Central memory CD8-positive, alpha-beta T cell (primary cell): ENCODE results near the gene SLFN12L.
A peak's percentile ranks its signal among the peaks of the same experiment; 100 is the strongest.

ENCODE experiments used
- ATAC-seq: fragments of 150-1000 bp; cut with Tn5 transposase; replicated peaks from 2 replicates; pipeline ENCODE4 v1.10.0; 2022; ENCODE audit warnings: mild to moderate bottlenecking, moderate FRiP score, moderate number of reproducible peaks; ENCODE audit not compliant: poor library complexity, severe bottlenecking; ENCODE audit errors: extremely low read depth
- DNase-seq, 2 donors: peaks; one replicate each; pipeline ENCODE4 v3.0.0; 2021; ENCODE audit warnings: low spot score in 2 of 2
- H3K27ac Mint-ChIP-seq: one replicate; pipeline ENCODE4 v1.8.0; 2022; ENCODE audit warnings: low read depth, mild to moderate bottlenecking, moderate library complexity, mixed read lengths
- H3K27me3 Mint-ChIP-seq: one replicate; pipeline ENCODE4 v1.8.0; 2022; ENCODE audit warnings: mixed read lengths
- H3K36me3 Mint-ChIP-seq: one replicate; pipeline ENCODE4 v1.8.0; 2022; ENCODE audit warnings: mild to moderate bottlenecking, moderate library complexity, mixed read lengths; ENCODE audit not compliant: insufficient read depth
- H3K4me1 Mint-ChIP-seq: one replicate; pipeline ENCODE4 v1.8.0; 2022; ENCODE audit warnings: mixed read lengths
- H3K4me3 Mint-ChIP-seq: one replicate; pipeline ENCODE4 v1.8.0; 2022; ENCODE audit warnings: mild to moderate bottlenecking, moderate library complexity, mixed read lengths
- H3K9me3 Mint-ChIP-seq: one replicate; pipeline ENCODE4 v1.8.0; 2022; ENCODE audit warnings: mixed read lengths

Gene SLFN12L

GRCh38 chr17:35559495-35560210, 22.2 kb upstream of the SLFN12L start:
- ATAC-seq (no peak), DNase-seq (no peak)
- H3K4me3 Mint-ChIP-seq, result no peak overlapping the region
- H3K27ac Mint-ChIP-seq, result no peak overlapping the region
- no peaks in the 10 kb centered on the region for H3K4me1 Mint-ChIP-seq
- H3K36me3 Mint-ChIP-seq, result no peaks in the 10 kb centered on the region
- no peaks in the 10 kb centered on the region for H3K9me3 Mint-ChIP-seq
- no peaks in the 10 kb centered on the region for H3K27me3 Mint-ChIP-seq

GRCh38 chr17:35557353-35557752, 19.9 kb upstream of the SLFN12L start:
- H3K9me3 Mint-ChIP-seq, result no peaks in the 10 kb centered on the region
- no peaks in the 10 kb centered on the region for H3K4me1 Mint-ChIP-seq
- no peak for ATAC-seq
- H3K4me3 Mint-ChIP-seq, result no peak overlapping the region
- no peaks in the 10 kb centered on the region for H3K27me3 Mint-ChIP-seq
- peaks cover 2% of the 10 kb centered on the region for H3K36me3 Mint-ChIP-seq
- no peak for DNase-seq
- H3K27ac Mint-ChIP-seq, result no peak overlapping the region

GRCh38 chr17:35555691-35556090, 18.2 kb upstream of the SLFN12L start:
- no peak overlapping the region for H3K27ac Mint-ChIP-seq
- no peaks in the 10 kb centered on the region for H3K4me1 Mint-ChIP-seq
- peaks cover 2% of the 10 kb centered on the region for H3K36me3 Mint-ChIP-seq
- no peak overlapping the region for H3K4me3 Mint-ChIP-seq
- H3K9me3 Mint-ChIP-seq, result no peaks in the 10 kb centered on the region
- ATAC-seq (no peak), DNase-seq (no peak)
- H3K27me3 Mint-ChIP-seq, result no peaks in the 10 kb centered on the region

GRCh38 chr17:35554668-35555067, 17.2 kb upstream of the SLFN12L start:
- DNase-seq (no peak), ATAC-seq (no peak)
- Mint-ChIP-seq H3K4me1 (no peaks in the 10 kb centered on the region), H3K27me3 (no peaks in the 10 kb centered on the region), H3K9me3 (no peaks in the 10 kb centered on the region), H3K27ac (no peak overlapping the region), H3K36me3 (peaks cover 2% of the 10 kb centered on the region), H3K4me3 (no peak overlapping the region)

- H3K9me3 Mint-ChIP-seq, result no peaks in the 10 kb centered on the region
- no peaks in the 10 kb centered on the region for H3K4me1 Mint-ChIP-seq
- H3K36me3 Mint-ChIP-seq, result peaks cover 2% of the 10 kb centered on the region
- H3K27me3 Mint-ChIP-seq, result no peaks in the 10 kb centered on the region
- DNase-seq (no peak), ATAC-seq (no peak)
- H3K27ac Mint-ChIP-seq, result no peak overlapping the region
- no peak overlapping the region for H3K4me3 Mint-ChIP-seq
Measured at GRCh38 chr17:35553310-35553709, 15.8 kb upstream of the SLFN12L start.

- DNase-seq (no peak), ATAC-seq (no peak)
- Mint-ChIP-seq H3K4me1 (no peaks in the 10 kb centered on the region), H3K4me3 (no peak overlapping the region), H3K27me3 (no peaks in the 10 kb centered on the region), H3K36me3 (peaks cover 2% of the 10 kb centered on the region), H3K9me3 (no peaks in the 10 kb centered on the region), H3K27ac (peak overlapping the region; percentile 15)
Measured at GRCh38 chr17:35548978-35549377, 11.5 kb upstream of the SLFN12L start.

GRCh38 chr17:35548208-35548810, 10.8 kb upstream of the SLFN12L start:
- Mint-ChIP-seq H3K27ac (no peak overlapping the region), H3K36me3 (peaks cover 2% of the 10 kb centered on the region)

GRCh38 chr17:35546487-35546886, 9.0 kb upstream of the SLFN12L start:
- Mint-ChIP-seq H3K9me3 (no peaks in the 10 kb centered on the region), H3K36me3 (no peaks in the 10 kb centered on the region), H3K27ac (no peak overlapping the region), H3K27me3 (no peaks in the 10 kb centered on the region), H3K4me1 (no peaks in the 10 kb centered on the region), H3K4me3 (no peak overlapping the region)
- ATAC-seq (no peak), DNase-seq (no peak)

More at GRCh38 chr17:35548208-35548810, 10.8 kb upstream of the SLFN12L start:
- Mint-ChIP-seq H3K27me3 (no peaks in the 10 kb centered on the region), H3K9me3 (no peaks in the 10 kb centered on the region), H3K4me3 (no peak overlapping the region), H3K4me1 (no peaks in the 10 kb centered on the region)
- ATAC-seq (no peak), DNase-seq (no peak)

GRCh38 chr17:35545150-35545549, 7.7 kb upstream of the SLFN12L start:
- Mint-ChIP-seq H3K4me3 (no peak overlapping the region), H3K27ac (no peak overlapping the region), H3K27me3 (no peaks in the 10 kb centered on the region), H3K4me1 (peaks cover 13% of the 10 kb centered on the region), H3K36me3 (no peaks in the 10 kb centered on the region), H3K9me3 (no peaks in the 10 kb centered on the region)
- DNase-seq (no peak), ATAC-seq (no peak)

GRCh38 chr17:35543856-35544255, 6.4 kb upstream of the SLFN12L start:
- Mint-ChIP-seq H3K36me3 (peaks cover 4% of the 10 kb centered on the region), H3K27ac (no peak overlapping the region), H3K9me3 (no peaks in the 10 kb centered on the region), H3K27me3 (no peaks in the 10 kb centered on the region), H3K4me3 (no peak overlapping the region), H3K4me1 (peaks cover 26% of the 10 kb centered on the region)
- ATAC-seq (no peak), DNase-seq (no peak)

GRCh38 chr17:35542990-35543389, 5.5 kb upstream of the SLFN12L start:
- DNase-seq, result no peak
- Mint-ChIP-seq H3K27ac (no peak overlapping the region), H3K4me3 (no peak overlapping the region), H3K4me1 (peaks cover 34% of the 10 kb centered on the region), H3K27me3 (no peaks in the 10 kb centered on the region), H3K9me3 (no peaks in the 10 kb centered on the region), H3K36me3 (peaks cover 4% of the 10 kb centered on the region)
- ATAC-seq, result no peak

- H3K36me3 Mint-ChIP-seq, result peaks cover 16% of the 10 kb centered on the region
- H3K4me1 Mint-ChIP-seq, result peaks cover 46% of the 10 kb centered on the region
- peak overlapping the region; percentile 82 for H3K27ac Mint-ChIP-seq
- H3K9me3 Mint-ChIP-seq, result no peaks in the 10 kb centered on the region
- H3K27me3 Mint-ChIP-seq, result no peaks in the 10 kb centered on the region
- H3K4me3 Mint-ChIP-seq, result peak overlapping the region; percentile 81
- ATAC-seq (no peak), DNase-seq (no peak)
Measured at GRCh38 chr17:35541434-35541833, 4.0 kb upstream of the SLFN12L start.
